SU-DHL-6 (cell line): ENCODE measurements around the gene HMX1.

ENCODE experiments used
- CTCF ChIP-seq: fragments of 200-600 bp; sonication (generic); IDR thresholded peaks from one replicate; pipeline ENCODE4 v1.5.1; 2017; ENCODE audit warnings: antibody characterized with exemption, mild to moderate bottlenecking, low read length, moderate library complexity; ENCODE audit not compliant: insufficient read depth, poor library complexity, severe bottlenecking
- EZH2phosphoT487 ChIP-seq: fragments of 200-600 bp; sonication (generic), shearing (Covaris generic); conservative IDR thresholded peaks from 2 replicates; pipeline ENCODE4 v1.6.1; 2018; ENCODE audit warnings: mild to moderate bottlenecking, antibody characterized with exemption, low read length, moderate library complexity, mixed read lengths

- TF ChIP-seq CTCF (no peak), EZH2phosphoT487 (no peak)
These were observed 19.6 kb upstream of the HMX1 start for GRCh38 chr4:8891255-8891645.
